Hepatocyte (in vitro differentiated cells): ENCODE measurements around the gene XRCC6.

Source experiments
- CTCF ChIP-seq: fragments of 200-600 bp; sonication (generic); IDR thresholded peaks from 2 replicates; pipeline ENCODE4 v1.5.1; 2016; ENCODE audit warnings: antibody characterized with exemption, mild to moderate bottlenecking; ENCODE audit not compliant: poor library complexity
- EZH2 ChIP-seq: fragments of 200-600 bp; sonication (generic); IDR thresholded peaks from 2 replicates; pipeline ENCODE4 v1.6.1; 2016; ENCODE audit warnings: antibody characterized with exemption, mild to moderate bottlenecking, borderline replicate concordance

- TF ChIP-seq CTCF (no peak), EZH2 (no peak)
Observed at GRCh38 chr22:41661088-41661487, 40.0 kb downstream of the XRCC6 start.
